GM13976 (cell line): ENCODE measurements around the gene TSHZ2.

Source experiments
- DNase-seq: peaks from one replicate; pipeline ENCODE4 v3.0.0; 2012; ENCODE audit warnings: low spot score
- CTCF ChIP-seq: IDR thresholded peaks from 2 replicates; pipeline ENCODE4 v1.5.1; 2012; ENCODE audit warnings: borderline replicate concordance, mild to moderate bottlenecking; ENCODE audit not compliant: insufficient read depth; ENCODE audit errors: extremely low read depth, missing control alignments, control extremely low read depth
- in situ Hi-C: fragments of 300-500 bp; cut with MboI; formaldehyde crosslinking; loops from one replicate; pipeline ENCODE4 v1.12.0; 2022; ENCODE audit warnings: low sequenced_read_pairs, mixed read lengths, inconsistent platforms; ENCODE audit not compliant: unreplicated experiment

TSHZ2 gene

GRCh38 chr20:53163486-53163885 lies 191.3 kb downstream of the TSHZ2 start:
- no peak for TF ChIP-seq CTCF
- in situ Hi-C loops = no loop called here
- DNase-seq = no peak

DNA sequence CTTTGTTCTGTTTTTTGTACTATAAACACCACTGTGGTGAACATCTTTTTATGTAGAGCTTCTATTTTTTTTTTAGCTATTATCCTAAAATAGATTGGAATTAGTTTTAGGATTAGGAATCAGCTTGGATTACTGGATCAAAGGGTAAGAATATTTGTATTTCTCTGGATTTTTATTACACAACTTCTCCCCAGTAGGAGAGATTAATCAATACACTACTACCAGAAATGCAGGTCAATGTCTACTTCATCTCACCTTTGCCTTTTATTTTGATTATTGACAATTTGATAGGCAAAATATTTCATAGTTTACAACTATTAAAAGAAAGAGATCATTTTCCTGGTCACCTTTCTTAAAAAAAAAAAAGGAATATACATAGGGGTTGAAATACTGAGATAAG lies 191.9 kb downstream of the TSHZ2 start:
- in situ Hi-C loops = no loop called here

DNA sequence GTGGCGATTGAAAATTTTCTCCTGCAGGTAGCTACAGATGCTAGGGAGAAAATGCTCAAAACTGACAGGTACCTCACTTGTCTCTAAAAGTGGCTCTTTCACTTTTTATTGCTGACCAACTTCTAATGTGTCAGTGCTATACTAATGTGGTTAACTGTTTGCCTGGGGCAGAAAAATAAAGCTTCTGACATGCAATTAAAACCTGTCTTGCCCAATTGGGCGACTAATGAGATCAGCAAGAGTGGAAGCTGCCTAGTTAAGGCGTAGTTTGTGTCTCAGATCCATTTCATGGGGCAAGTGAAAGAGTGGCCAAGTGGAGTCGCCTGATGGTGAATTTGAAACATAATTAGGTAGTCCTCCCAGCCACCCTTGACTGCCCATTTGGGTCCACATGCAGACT lies 193.3 kb downstream of the TSHZ2 start:
- TF ChIP-seq CTCF = no peak
- in situ Hi-C loops = no loop called here
- DNase-seq = no peak

More for the DNA sequence above, 191.9 kb downstream of the TSHZ2 start:
- DNase-seq = no peak
- no peak for TF ChIP-seq CTCF

GRCh38 chr20:53168491-53168890 lies 196.3 kb downstream of the TSHZ2 start:
- in situ Hi-C loops = no loop called here
- no peak for TF ChIP-seq CTCF
- no peak for DNase-seq

GRCh38 chr20:53170196-53170595 lies 198.0 kb downstream of the TSHZ2 start:
- TF ChIP-seq CTCF = no peak
- no peak for DNase-seq
- in situ Hi-C loops = no loop called here

DNA sequence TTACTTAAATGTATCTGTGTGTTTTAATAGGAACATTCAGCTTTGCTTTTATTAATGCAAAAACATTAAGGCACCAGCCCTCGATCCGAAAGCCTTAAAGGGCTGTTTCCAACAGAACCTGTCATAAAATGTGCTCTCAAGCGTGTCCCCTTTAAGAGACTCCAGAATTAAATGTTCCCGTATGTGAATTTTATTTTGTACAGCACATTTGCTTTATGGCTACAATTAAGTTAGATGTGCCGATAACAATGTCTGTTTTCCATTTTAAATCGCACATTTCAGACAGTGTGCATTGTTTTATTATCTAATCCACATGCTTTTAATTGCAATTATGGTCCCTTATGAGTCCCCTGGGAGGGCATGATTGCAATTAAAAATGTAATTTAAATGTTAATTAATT lies 198.9 kb downstream of the TSHZ2 start:
- no peak for DNase-seq
- in situ Hi-C loops = no loop called here
- no peak for TF ChIP-seq CTCF

- no peak for TF ChIP-seq CTCF
- in situ Hi-C loops = no loop called here
- DNase-seq = no peak
Observed at GRCh38 chr20:53174454-53174853, 202.3 kb downstream of the TSHZ2 start.
